SK-N-SH (cell line): ENCODE data around the gene PDE4D. TPM values are rescaled to one million over a fixed set of nuclear protein-coding genes. Genes with fewer than 3 reads are reported as not detected.

ENCODE experiments used
- CTCF ChIA-PET: fragments of 300-600, 350-600 bp; formaldehyde crosslinking; extraction: SDS; loops from one replicate; lab custom pipeline; 2021; lab: Yijun Ruan, JAX
- POLR2A ChIA-PET: fragments of 350-600 bp; sonication (Branson Sonifier 250); formaldehyde crosslinking; extraction: SDS; loops from one replicate; lab custom pipeline; 2020; ENCODE audit warnings: antibody characterized with exemption, inconsistent platforms; lab: Yijun Ruan, JAX
- DNase-seq: peaks from one replicate; pipeline ENCODE4 v3.0.0; 2012
- H2AFZ ChIP-seq: fragments of 200-600 bp; sonication (generic); 2 replicates; pipeline ENCODE4 v1.8.1; 2016; ENCODE audit warnings: antibody characterized with exemption, mild to moderate bottlenecking, low read depth
- H3F3A ChIP-seq: fragments of 200-600 bp; sonication (generic); replicated peaks from 2 replicates; pipeline ENCODE3; 2016; ENCODE audit warnings: antibody characterized with exemption, mild to moderate bottlenecking; ENCODE audit not compliant: insufficient read depth
- H3K27ac ChIP-seq, 2 experiments: fragments of 200-500 bp in 1 of 2; fragments of 200-600 bp in 1 of 2; sonication (Bioruptor generic) in 1 of 2; sonication (generic), shearing (Covaris generic) in 1 of 2; 2 replicates each; pipeline versions ENCODE4 v1.5.1 to v1.6.1; 2014 to 2016; ENCODE audit warnings: low read depth in 2 of 2, inconsistent platforms in 1 of 2, low read length in 1 of 2, mild to moderate bottlenecking in 1 of 2, mixed read lengths in 1 of 2
- H3K27me3 ChIP-seq: fragments of 200-600 bp; sonication (generic), shearing (Covaris generic); 2 replicates; pipeline ENCODE4 v1.6.1; 2016; ENCODE audit warnings: mixed run types; ENCODE audit not compliant: insufficient read depth
- H3K36me3 ChIP-seq, 2 experiments: fragments of 200-500 bp in 1 of 2; fragments of 200-600 bp in 1 of 2; sonication (Bioruptor generic) in 1 of 2; sonication (generic) in 1 of 2; replicated peaks in 1 of 2; 2 replicates each; pipeline versions ENCODE3 to v1.5.1; 2014 to 2016; ENCODE audit warnings: low read length in 1 of 2, mild to moderate bottlenecking in 1 of 2; ENCODE audit not compliant: insufficient read depth in 2 of 2, control insufficient read depth in 1 of 2
- H3K4me1 ChIP-seq, 2 experiments: fragments of 200-500 bp in 1 of 2; fragments of 200-600 bp in 1 of 2; sonication (Bioruptor generic) in 1 of 2; sonication (generic), shearing (Covaris generic) in 1 of 2; 2 replicates each; pipeline versions ENCODE4 v1.5.1 to v1.6.1; 2014 to 2016; ENCODE audit warnings: low read depth in 1 of 2, low read length in 1 of 2, mixed run types in 1 of 2; ENCODE audit not compliant: insufficient read depth in 2 of 2, control insufficient read depth in 1 of 2
- H3K4me2 ChIP-seq: fragments of 200-600 bp; sonication (generic), shearing (Covaris generic); 2 replicates; pipeline ENCODE4 v1.6.1; 2017; ENCODE audit warnings: mixed run types
- H3K4me3 ChIP-seq, 2 experiments: fragments of 200-500 bp in 1 of 2; fragments of 200-600 bp in 1 of 2; sonication (Bioruptor generic) in 1 of 2; sonication (generic), shearing (Covaris generic) in 1 of 2; 2 replicates each; pipeline versions ENCODE4 v1.5.1 to v1.8.1; 2014 to 2016; ENCODE audit warnings: low read depth in 2 of 2, inconsistent platforms in 1 of 2, low read length in 1 of 2, mild to moderate bottlenecking in 1 of 2, mixed read lengths in 1 of 2, moderate library complexity in 1 of 2
- H3K79me2 ChIP-seq: fragments of 200-600 bp; sonication (generic); 2 replicates; pipeline ENCODE4 v1.8.1; 2017; ENCODE audit warnings: mild to moderate bottlenecking; ENCODE audit not compliant: insufficient read depth
- H3K9ac ChIP-seq: fragments of 200-600 bp; sonication (generic); 2 replicates; pipeline ENCODE4 v1.6.1; 2017; ENCODE audit warnings: mixed run types
- H3K9me2 ChIP-seq: fragments of 200-600 bp; sonication (generic); 2 replicates; pipeline ENCODE4 v1.6.1; 2017; ENCODE audit warnings: mixed run types
- H3K9me3 ChIP-seq: fragments of 200-600 bp; sonication (generic); 2 replicates; pipeline ENCODE4 v1.6.1; 2017; ENCODE audit warnings: mixed run types, mild to moderate bottlenecking, moderate library complexity
- H4K20me1 ChIP-seq: fragments of 200-600 bp; sonication (generic); 2 replicates; pipeline ENCODE4 v1.6.1; 2017; ENCODE audit warnings: mild to moderate bottlenecking, mixed run types; ENCODE audit not compliant: insufficient read depth
- CTCF ChIP-seq: fragments of 200-600 bp; sonication (generic); IDR thresholded peaks from 2 replicates; pipeline ENCODE4 v1.6.1; 2017; ENCODE audit warnings: antibody characterized with exemption, mild to moderate bottlenecking, moderate library complexity
- FOXJ3 ChIP-seq: sonication (generic); formaldehyde crosslinking; IDR thresholded peaks from 2 replicates; pipeline ENCODE4 v1.5.1; 2020; ENCODE audit warnings: mild to moderate bottlenecking, missing genetic modification reagents
- IRF3 ChIP-seq: fragments of 150-350 bp; IDR thresholded peaks from 2 replicates; pipeline ENCODE4 v1.6.1; 2016; ENCODE audit warnings: mild to moderate bottlenecking, low read depth, low read length
- JUND ChIP-seq: IDR thresholded peaks from 2 replicates; pipeline ENCODE4 v1.4.0; 2012
- MXI1 ChIP-seq: IDR thresholded peaks from 2 replicates; pipeline ENCODE4 v1.6.1; 2012; ENCODE audit warnings: mild to moderate bottlenecking, low read depth, low read length, improper control_type of control experiment
- NFIC ChIP-seq: IDR thresholded peaks from 2 replicates; pipeline ENCODE4 v1.4.0; 2012; ENCODE audit warnings: borderline replicate concordance
- NRF1 ChIP-seq: IDR thresholded peaks from 2 replicates; pipeline ENCODE4 v1.6.1; 2012; ENCODE audit warnings: low read depth, mild to moderate bottlenecking, low read length
- POLR2AphosphoS5 ChIP-seq: IDR thresholded peaks from 2 replicates; pipeline ENCODE4 v1.6.1; 2012; ENCODE audit warnings: low read depth, low read length
- RCOR1 ChIP-seq: fragments of 150-350 bp; IDR thresholded peaks from 2 replicates; pipeline ENCODE4 v1.6.1; 2017; ENCODE audit warnings: antibody characterized with exemption, low read length
- RFX5 ChIP-seq: IDR thresholded peaks from 2 replicates; pipeline ENCODE4 v1.6.1; 2012; ENCODE audit warnings: mild to moderate bottlenecking, improper control_type of control experiment, low read length
- TAF1 ChIP-seq: IDR thresholded peaks from 2 replicates; pipeline ENCODE4 v1.6.1; 2012; ENCODE audit warnings: low read depth, mild to moderate bottlenecking, low read length, moderate library complexity, borderline replicate concordance
- YY1 ChIP-seq: IDR thresholded peaks from 2 replicates; pipeline ENCODE4 v1.4.0; 2012; ENCODE audit warnings: low read depth, mild to moderate bottlenecking
- WGBS: methylation state at CpG from one replicate; pipeline ENCODE4 v1.1.6; 2017; ENCODE audit warnings: low lambda C conversion rate; 5-methylcytosine and 5-hydroxymethylcytosine counted together
- polyA plus RNA-seq, 3 experiments: library from polyadenylated mRNA; depleted of rRNA; stranded (reverse); fragments of >200 nt; gene quantifications; 2 replicates each; pipeline ENCODE4 v1.2.3, GENCODE V29; 2012
- TF ChIP-seq, protein P1 (sequence below): IDR thresholded peaks from 2 replicates; pipeline ENCODE4; 2012
- TF ChIP-seq, protein P2 (sequence below): IDR thresholded peaks from 2 replicates; pipeline ENCODE4 v1.4.0; 2012; ENCODE audit warnings: low read depth

PDE4D gene
- polyA plus RNA-seq, 1 of the 3 experiments (the other 2 are of a cell fraction), result 2.4 TPM

DNA sequence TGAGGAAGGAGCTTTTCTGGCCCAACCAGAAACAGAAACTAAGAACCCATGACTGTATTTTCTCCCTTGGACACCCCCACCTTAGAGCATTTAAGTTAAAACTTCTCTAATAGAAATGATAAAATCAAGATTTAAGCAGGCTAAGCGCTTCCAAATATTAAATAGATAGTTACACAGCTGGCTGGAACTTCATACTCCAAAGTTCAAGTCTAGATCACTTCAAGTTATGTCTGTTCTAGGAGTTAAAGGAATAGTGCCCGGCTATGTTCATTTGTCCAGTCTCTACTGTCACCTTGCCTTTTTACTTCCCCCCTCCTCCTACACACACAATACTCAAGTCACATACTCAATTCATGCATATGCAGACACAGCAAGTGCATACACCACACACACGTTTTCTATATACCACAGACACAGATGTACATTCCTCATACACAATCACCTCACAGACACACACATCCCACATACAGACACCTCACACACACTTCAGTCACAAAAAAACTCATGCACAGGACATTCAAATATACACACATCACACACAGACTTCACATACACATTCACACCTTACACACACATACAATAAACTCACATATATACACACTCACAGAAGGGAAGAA is 237.7 kb downstream of the PDE4D start:
- ChIA-PET CTCF (interaction anchor here (1.1 to 1.2 kb wide), 2 partner anchors 13 to 17 kb away, joined by 3 to 5 read pairs; no protein-coding TSS in a partner anchor), POLR2A (no interaction called here)
- no peak for DNase-seq
- no peak overlapping the region for H3K4me2 ChIP-seq
- no peaks in the 10 kb centered on the region for H3K9me2 ChIP-seq
- no peak overlapping the region for H3K4me3 ChIP-seq
- no peaks in the 10 kb centered on the region for H3K9me3 ChIP-seq
- 80% methylated on average over 3 of the region's 3 CpGs for WGBS
- H3K27me3 ChIP-seq, result no peaks in the 10 kb centered on the region
- no peaks in the 10 kb centered on the region for H3F3A ChIP-seq
- H3K79me2 ChIP-seq, result no peaks in the 10 kb centered on the region
- H3K4me1 ChIP-seq, result no peaks in the 10 kb centered on the region; a peak in 2 of 4 replicates
- no peaks in the 10 kb centered on the region for H3K36me3 ChIP-seq
- H2AFZ ChIP-seq, result no peak overlapping the region
- H3K27ac ChIP-seq, result no peak overlapping the region
- no peaks in the 10 kb centered on the region for H4K20me1 ChIP-seq
- no peak overlapping the region for H3K9ac ChIP-seq
- TF ChIP-seq NRF1, result no peak
- TF ChIP-seq, protein P1, sequence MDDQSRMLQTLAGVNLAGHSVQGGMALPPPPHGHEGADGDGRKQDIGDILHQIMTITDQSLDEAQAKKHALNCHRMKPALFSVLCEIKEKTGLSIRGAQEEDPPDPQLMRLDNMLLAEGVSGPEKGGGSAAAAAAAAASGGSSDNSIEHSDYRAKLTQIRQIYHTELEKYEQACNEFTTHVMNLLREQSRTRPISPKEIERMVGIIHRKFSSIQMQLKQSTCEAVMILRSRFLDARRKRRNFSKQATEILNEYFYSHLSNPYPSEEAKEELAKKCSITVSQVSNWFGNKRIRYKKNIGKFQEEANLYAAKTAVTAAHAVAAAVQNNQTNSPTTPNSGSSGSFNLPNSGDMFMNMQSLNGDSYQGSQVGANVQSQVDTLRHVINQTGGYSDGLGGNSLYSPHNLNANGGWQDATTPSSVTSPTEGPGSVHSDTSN, result no peak
- no peak for TF ChIP-seq JUND
- no peak for TF ChIP-seq TAF1
- TF ChIP-seq YY1, result no peak
- no peak for TF ChIP-seq POLR2AphosphoS5
- no peak for TF ChIP-seq RFX5
- no peak for TF ChIP-seq NFIC
- no peak for TF ChIP-seq FOXJ3
- no peak for TF ChIP-seq RCOR1
- TF ChIP-seq, protein P2, sequence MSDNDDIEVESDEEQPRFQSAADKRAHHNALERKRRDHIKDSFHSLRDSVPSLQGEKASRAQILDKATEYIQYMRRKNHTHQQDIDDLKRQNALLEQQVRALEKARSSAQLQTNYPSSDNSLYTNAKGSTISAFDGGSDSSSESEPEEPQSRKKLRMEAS, result no peak

DNA sequence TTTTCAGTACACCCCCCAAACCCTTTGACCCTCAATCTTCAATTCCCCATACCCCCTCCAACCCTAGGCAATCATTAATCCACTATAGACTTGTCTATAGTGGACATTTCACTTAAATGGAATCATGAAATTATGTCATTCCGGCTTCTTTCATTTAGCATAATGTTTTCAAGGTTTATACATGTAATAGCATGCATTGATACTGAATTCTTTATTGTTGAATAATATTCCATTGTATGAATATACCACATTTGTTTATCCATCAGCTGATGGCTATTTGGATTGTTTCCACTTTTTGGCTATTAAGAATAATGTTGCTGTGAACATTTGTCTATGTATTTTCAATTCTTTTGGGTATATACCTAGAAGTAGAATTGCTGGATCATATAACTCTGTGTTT is 238.8 kb downstream of the PDE4D start:
- H3F3A ChIP-seq, result no peaks in the 10 kb centered on the region
- H3K4me3 ChIP-seq, result no peak overlapping the region
- H3K9me2 ChIP-seq, result no peaks in the 10 kb centered on the region
- H4K20me1 ChIP-seq, result no peaks in the 10 kb centered on the region
- no peak overlapping the region for H3K27ac ChIP-seq
- H3K9ac ChIP-seq, result no peak overlapping the region
- CTCF ChIA-PET, result interaction anchor here (1.1 kb wide), 1 partner anchor 12 kb away, joined by 3 read pairs; no protein-coding TSS in a partner anchor
- POLR2A ChIA-PET, result no interaction called here
- no peaks in the 10 kb centered on the region for H3K79me2 ChIP-seq
- H3K4me2 ChIP-seq, result no peak overlapping the region
- no peak overlapping the region for H2AFZ ChIP-seq
- TF ChIP-seq TAF1, result no peak
- no peak for TF ChIP-seq IRF3
- no peak for TF ChIP-seq MXI1
- TF ChIP-seq CTCF, result no peak
- TF ChIP-seq, all 33 proteins: peak for 0
- DNase-seq, result no peak
- WGBS, result 100% methylated on average over 1 of the region's 1 CpG
- Histone ChIP-seq H3K36me3 (no peaks in the 10 kb centered on the region), H3K9me3 (no peaks in the 10 kb centered on the region), H3K27me3 (no peaks in the 10 kb centered on the region), H3K4me1 (no peaks in the 10 kb centered on the region)
